Thyroid gland (tissue), 4 donors: ENCODE measurements around the gene SEL1L3.

Experiments used
- POLR2A ChIP-seq, 2 donors: fragments of 450-650 bp; IDR thresholded peaks; one replicate each; pipeline ENCODE4 v1.6.1; 2017; ENCODE audit warnings: antibody characterized with exemption in 2 of 2, mild to moderate bottlenecking in 2 of 2, moderate library complexity in 1 of 2
- TF ChIP-seq, protein P1 (sequence below), 6 experiments: fragments of 200-600 bp in 3 of 6; fragments of 450-650 bp in 3 of 6; sonication (generic) in 3 of 6; IDR thresholded peaks; one replicate each; pipeline ENCODE4 v1.5.1; 2016 to 2019; ENCODE audit warnings: antibody characterized with exemption in 6 of 6, mild to moderate bottlenecking in 2 of 6, inconsistent platforms in 1 of 6, moderate library complexity in 1 of 6

DNA sequence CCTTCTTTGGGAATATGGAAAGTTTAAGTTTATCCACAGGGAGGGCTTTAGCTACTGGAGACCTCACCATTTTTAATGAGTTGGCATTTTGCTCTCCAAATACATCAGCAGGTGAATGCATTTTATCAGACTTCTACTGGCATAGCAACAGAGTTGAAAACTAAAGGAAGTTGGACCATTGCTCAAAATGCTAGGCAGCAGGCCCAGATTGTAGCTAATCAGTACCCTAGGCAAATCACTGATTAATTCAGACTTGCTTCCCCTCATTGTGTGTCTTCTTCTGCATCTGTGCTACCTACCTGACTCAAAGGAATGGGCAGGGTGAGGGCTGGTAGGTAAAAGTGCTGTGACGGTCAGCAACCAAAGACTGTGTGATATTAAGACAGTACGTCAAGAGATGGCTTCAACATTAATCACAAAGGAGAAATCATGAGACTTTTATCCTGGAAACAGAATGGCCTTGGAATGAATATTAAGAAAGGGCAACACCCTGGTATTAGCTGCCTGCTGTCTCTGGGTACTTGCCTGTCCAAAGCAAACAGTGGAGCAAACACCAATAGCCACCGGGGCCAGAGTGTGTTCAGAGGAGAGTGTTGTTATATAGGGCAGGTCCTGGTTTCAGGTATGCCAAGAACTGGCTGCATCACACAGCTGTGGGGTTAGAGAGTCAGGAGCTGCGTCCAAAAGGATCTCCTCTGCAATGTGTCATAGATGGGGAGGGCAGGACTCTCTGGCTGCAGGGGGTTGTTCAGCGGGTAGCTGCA lies 34.2 kb upstream of the SEL1L3 start:
- TF ChIP-seq, protein P1, sequence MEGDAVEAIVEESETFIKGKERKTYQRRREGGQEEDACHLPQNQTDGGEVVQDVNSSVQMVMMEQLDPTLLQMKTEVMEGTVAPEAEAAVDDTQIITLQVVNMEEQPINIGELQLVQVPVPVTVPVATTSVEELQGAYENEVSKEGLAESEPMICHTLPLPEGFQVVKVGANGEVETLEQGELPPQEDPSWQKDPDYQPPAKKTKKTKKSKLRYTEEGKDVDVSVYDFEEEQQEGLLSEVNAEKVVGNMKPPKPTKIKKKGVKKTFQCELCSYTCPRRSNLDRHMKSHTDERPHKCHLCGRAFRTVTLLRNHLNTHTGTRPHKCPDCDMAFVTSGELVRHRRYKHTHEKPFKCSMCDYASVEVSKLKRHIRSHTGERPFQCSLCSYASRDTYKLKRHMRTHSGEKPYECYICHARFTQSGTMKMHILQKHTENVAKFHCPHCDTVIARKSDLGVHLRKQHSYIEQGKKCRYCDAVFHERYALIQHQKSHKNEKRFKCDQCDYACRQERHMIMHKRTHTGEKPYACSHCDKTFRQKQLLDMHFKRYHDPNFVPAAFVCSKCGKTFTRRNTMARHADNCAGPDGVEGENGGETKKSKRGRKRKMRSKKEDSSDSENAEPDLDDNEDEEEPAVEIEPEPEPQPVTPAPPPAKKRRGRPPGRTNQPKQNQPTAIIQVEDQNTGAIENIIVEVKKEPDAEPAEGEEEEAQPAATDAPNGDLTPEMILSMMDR (IDR thresholded peaks at IDR 0.05) = no peak
- TF ChIP-seq POLR2A (IDR thresholded peaks at IDR 0.05) = no peak
